ENCODE results near the gene SLC6A1.

SLC6A1 gene

DNA sequence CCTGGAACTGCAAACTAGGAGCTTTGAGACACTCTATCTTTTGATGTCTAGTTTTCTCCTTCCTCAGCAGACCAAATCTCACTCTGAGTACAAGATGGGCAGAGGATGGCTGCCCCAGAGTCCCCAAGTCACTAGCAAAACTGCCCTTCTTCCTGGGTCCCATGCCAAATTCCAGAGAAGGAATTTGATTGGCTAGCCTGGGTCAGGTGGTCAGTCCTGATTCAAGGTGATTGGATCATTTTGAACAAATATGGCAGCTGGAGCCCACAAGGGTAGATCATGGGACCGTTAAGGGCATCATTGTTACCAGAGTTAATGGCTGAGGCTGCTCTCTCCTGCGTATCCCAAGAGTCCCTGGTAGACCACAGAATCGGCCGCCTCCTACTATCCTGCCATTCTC, 21.7 kb downstream of the SLC6A1 start:
- H3K9ac ChIP-seq (ENCODE audit: low read length in 5 of 5) = no peak overlapping the region
- H3K4me1 ChIP-seq (ENCODE audit: control insufficient read depth in 5 of 5, insufficient read depth in 5 of 5, low read length in 5 of 5) = no peaks in the 10 kb centered on the region
- H3K27me3 ChIP-seq (ENCODE audit: control insufficient read depth in 5 of 5, insufficient read depth in 4 of 5, low read length in 5 of 5) = peaks cover 0 to 12% (median 7%) of the 10 kb centered on the region in 5 donors
- no peaks in the 10 kb centered on the region for H3K9me3 ChIP-seq (ENCODE audit: control insufficient read depth in 5 of 5, low read length in 5 of 5)
- H3K4me3 ChIP-seq (ENCODE audit: low read depth in 1 of 5, low read length in 5 of 5) = no peak overlapping the region
- H3K27ac ChIP-seq (ENCODE audit: low read depth, low read length) = no peak overlapping the region
- H3K36me3 ChIP-seq (ENCODE audit: control insufficient read depth in 5 of 5, insufficient read depth in 5 of 5, low read length in 5 of 5) = no peaks in the 10 kb centered on the region

DNA sequence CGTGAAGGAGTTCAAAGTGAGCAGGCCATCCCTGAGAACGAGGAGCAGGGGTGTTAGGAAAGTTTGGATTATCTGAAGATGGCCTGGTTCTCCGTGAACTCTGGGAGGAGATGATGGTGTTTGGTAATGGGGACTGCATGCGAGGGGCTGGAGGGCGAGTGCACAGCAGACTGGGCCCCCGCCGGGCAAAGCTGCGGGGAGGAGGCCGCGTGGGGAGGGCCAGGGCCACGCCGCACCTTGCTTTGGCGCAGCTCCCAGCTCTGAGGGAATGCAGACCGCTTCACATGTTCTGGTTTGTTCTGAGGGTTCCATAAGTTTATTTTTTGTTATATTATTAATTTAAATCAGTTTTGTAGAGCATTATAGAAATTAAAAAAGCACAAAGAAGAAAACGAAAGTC, 22.2 kb downstream of the SLC6A1 start:
- H3K36me3 ChIP-seq (ENCODE audit: control insufficient read depth in 5 of 5, insufficient read depth in 5 of 5, low read length in 5 of 5) = no peaks in the 10 kb centered on the region
- peaks cover 0 to 12% (median 7%) of the 10 kb centered on the region in 5 donors for H3K27me3 ChIP-seq (ENCODE audit: control insufficient read depth in 5 of 5, insufficient read depth in 4 of 5, low read length in 5 of 5)
- no peaks in the 10 kb centered on the region for H3K9me3 ChIP-seq (ENCODE audit: control insufficient read depth in 5 of 5, low read length in 5 of 5)
- no peaks in the 10 kb centered on the region for H3K4me1 ChIP-seq (ENCODE audit: control insufficient read depth in 5 of 5, insufficient read depth in 5 of 5, low read length in 5 of 5)
- no peak overlapping the region for H3K27ac ChIP-seq (ENCODE audit: low read depth, low read length)
- H3K4me3 ChIP-seq (ENCODE audit: low read depth in 1 of 5, low read length in 5 of 5) = no peak overlapping the region
- no peak overlapping the region for H3K9ac ChIP-seq (ENCODE audit: low read length in 5 of 5)

DNA sequence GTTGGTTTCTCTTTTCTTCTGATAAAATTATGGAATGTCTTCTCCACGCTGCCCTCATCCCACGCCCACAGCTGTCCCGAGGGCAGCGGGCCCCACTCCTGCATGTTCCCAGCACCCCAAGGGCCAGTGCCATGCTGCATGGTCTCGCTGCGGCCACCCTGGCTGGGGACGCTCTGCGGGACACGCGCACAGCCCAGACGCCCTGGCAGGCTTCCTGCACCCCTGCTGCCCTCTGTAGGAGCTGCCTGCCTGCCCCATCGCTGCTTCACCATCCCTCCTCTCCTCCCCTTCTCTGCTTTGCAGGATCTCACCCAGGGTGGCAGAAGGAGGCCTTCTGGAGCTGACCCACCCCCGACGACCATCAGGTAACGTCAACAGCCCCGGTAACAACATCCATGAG, 22.8 kb downstream of the SLC6A1 start:
- H3K36me3 ChIP-seq (ENCODE audit: control insufficient read depth in 5 of 5, insufficient read depth in 5 of 5, low read length in 5 of 5) = no peaks in the 10 kb centered on the region
- no peaks in the 10 kb centered on the region for H3K4me1 ChIP-seq (ENCODE audit: control insufficient read depth in 5 of 5, insufficient read depth in 5 of 5, low read length in 5 of 5)
- peaks cover 0 to 13% (median 10%) of the 10 kb centered on the region in 5 donors for H3K27me3 ChIP-seq (ENCODE audit: control insufficient read depth in 5 of 5, insufficient read depth in 4 of 5, low read length in 5 of 5)
- no peak overlapping the region for H3K27ac ChIP-seq (ENCODE audit: low read depth, low read length)
- H3K9me3 ChIP-seq (ENCODE audit: control insufficient read depth in 5 of 5, low read length in 5 of 5) = no peaks in the 10 kb centered on the region
- no peak overlapping the region for H3K9ac ChIP-seq (ENCODE audit: low read length in 5 of 5)
- H3K4me3 ChIP-seq (ENCODE audit: low read depth in 1 of 5, low read length in 5 of 5) = no peak overlapping the region

DNA sequence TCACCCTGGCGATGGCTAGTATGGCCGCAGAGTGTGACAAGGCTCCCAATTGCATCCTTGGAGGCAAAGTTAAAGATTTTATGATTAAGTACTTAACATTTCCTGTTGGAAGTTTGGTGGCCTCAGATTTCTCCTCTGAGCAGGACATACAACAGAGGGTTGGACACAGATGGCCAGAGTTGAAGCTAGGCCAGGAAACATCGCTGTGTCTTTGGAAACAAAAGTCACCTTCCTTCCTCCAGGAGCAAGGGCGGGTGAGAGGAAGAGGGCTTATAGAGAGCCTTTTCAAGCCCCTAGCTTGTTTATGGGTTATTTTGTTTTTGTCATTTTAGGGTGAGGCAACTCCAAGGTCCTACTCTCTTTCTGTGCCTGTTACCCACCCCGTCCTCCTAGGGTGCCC, 24.2 kb downstream of the SLC6A1 start:
- Histone ChIP-seq H3K27me3 (ENCODE audit: control insufficient read depth in 5 of 5, insufficient read depth in 4 of 5, low read length in 5 of 5) (peaks cover 0 to 14% (median 10%) of the 10 kb centered on the region in 5 donors), H3K9me3 (ENCODE audit: control insufficient read depth in 5 of 5, low read length in 5 of 5) (no peaks in the 10 kb centered on the region), H3K9ac (ENCODE audit: low read length in 5 of 5) (no peak overlapping the region), H3K4me3 (ENCODE audit: low read depth in 1 of 5, low read length in 5 of 5) (no peak overlapping the region), H3K4me1 (ENCODE audit: control insufficient read depth in 5 of 5, insufficient read depth in 5 of 5, low read length in 5 of 5) (no peaks in the 10 kb centered on the region), H3K36me3 (ENCODE audit: control insufficient read depth in 5 of 5, insufficient read depth in 5 of 5, low read length in 5 of 5) (no peaks in the 10 kb centered on the region), H3K27ac (ENCODE audit: low read depth, low read length) (no peak overlapping the region)

DNA sequence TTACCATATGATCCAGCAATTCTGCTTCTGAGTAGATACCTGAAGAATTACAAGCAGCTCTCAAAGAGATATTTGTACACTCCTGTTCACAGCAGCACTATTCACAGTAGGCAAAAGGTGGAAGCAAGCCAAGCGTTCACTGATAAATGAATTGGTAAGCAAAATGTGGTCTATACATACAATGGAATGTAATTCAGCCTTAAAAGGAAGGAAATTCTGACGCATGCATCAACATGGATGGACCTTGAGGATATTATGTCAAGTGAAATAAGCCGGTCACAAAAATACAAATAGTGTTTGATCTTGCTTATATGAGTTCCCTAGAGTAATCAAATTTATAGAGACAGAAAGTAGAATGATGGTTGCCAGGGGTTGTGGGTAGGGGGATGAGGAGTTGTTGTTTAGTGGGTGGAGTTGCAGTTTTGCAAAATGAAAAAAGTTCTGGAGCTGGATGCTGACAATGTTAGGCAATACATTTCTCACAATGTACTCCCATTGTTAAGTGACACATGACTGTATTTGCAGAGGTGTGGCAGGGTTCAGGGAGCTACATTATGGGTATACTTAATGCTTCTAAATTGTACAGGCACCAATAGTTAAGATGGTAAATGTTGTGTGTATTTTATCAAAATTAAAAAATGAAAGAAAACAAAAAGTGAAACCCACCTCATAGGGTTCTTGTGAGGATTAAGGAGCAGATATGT, 26.7 kb downstream of the SLC6A1 start:
- Histone ChIP-seq H3K27me3 (ENCODE audit: control insufficient read depth in 5 of 5, insufficient read depth in 4 of 5, low read length in 5 of 5) (peaks cover 0 to 16% (median 12%) of the 10 kb centered on the region in 5 donors), H3K36me3 (ENCODE audit: control insufficient read depth in 5 of 5, insufficient read depth in 5 of 5, low read length in 5 of 5) (no peaks in the 10 kb centered on the region), H3K9me3 (ENCODE audit: control insufficient read depth in 5 of 5, low read length in 5 of 5) (no peaks in the 10 kb centered on the region), H3K4me3 (ENCODE audit: low read depth in 1 of 5, low read length in 5 of 5) (no peak overlapping the region), H3K4me1 (ENCODE audit: control insufficient read depth in 5 of 5, insufficient read depth in 5 of 5, low read length in 5 of 5) (no peaks in the 10 kb centered on the region), H3K9ac (ENCODE audit: low read length in 5 of 5) (no peak overlapping the region), H3K27ac (ENCODE audit: low read depth, low read length) (no peak overlapping the region)

DNA sequence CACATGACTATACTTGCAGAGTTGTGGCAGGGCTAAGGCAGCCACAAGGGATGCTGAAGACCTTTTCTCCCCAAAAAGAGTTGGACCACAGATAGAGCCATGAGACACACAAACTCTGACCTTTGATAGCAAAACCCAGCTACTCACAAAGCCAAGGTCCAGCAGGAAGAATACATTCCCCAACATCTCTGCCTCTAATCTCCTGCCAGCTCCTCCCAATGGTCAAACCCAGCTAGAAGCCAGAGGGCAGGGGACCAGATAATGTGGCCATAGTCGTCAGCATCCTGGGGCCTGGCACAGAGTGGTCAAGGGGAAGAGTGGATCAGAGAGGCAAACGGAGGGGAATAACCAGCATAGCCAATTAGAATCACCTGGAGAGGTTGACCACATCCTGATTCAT, 28.2 kb downstream of the SLC6A1 start:
- no peaks in the 10 kb centered on the region for H3K36me3 ChIP-seq (ENCODE audit: control insufficient read depth in 5 of 5, insufficient read depth in 5 of 5, low read length in 5 of 5)
- no peaks in the 10 kb centered on the region for H3K9me3 ChIP-seq (ENCODE audit: control insufficient read depth in 5 of 5, low read length in 5 of 5)
- peaks cover 0 to 11% (median 7%) of the 10 kb centered on the region in 5 donors for H3K27me3 ChIP-seq (ENCODE audit: control insufficient read depth in 5 of 5, insufficient read depth in 4 of 5, low read length in 5 of 5)
- H3K4me3 ChIP-seq (ENCODE audit: low read depth in 1 of 5, low read length in 5 of 5) = no peak overlapping the region
- H3K27ac ChIP-seq (ENCODE audit: low read depth, low read length) = no peak overlapping the region
- no peak overlapping the region for H3K9ac ChIP-seq (ENCODE audit: low read length in 5 of 5)
- H3K4me1 ChIP-seq (ENCODE audit: control insufficient read depth in 5 of 5, insufficient read depth in 5 of 5, low read length in 5 of 5) = no peaks in the 10 kb centered on the region

DNA sequence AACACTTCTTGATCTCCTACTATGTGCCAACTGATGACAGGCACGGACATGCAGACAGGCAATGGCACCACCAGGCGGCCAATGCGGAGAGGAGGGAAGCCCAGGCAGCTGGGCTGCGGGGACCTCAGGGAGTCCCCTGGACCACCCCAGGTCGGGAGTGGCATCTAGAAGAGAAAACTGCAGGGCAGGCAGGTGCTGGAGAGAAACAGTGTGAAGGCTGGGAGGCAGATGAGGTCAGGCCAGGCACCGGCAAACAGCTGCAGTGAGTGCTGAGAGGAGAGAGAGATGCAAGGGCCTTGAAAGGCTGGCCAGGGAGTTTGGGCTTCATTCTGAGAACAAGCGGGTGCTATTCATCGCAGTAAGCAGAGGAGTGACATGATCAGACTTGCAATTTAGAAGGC, 29.1 kb downstream of the SLC6A1 start:
- H3K4me3 ChIP-seq (ENCODE audit: low read depth in 1 of 5, low read length in 5 of 5) = no peak overlapping the region
- no peak overlapping the region for H3K27ac ChIP-seq (ENCODE audit: low read depth, low read length)
- no peaks in the 10 kb centered on the region for H3K36me3 ChIP-seq (ENCODE audit: control insufficient read depth in 5 of 5, insufficient read depth in 5 of 5, low read length in 5 of 5)
- peaks cover 0 to 5% (median 4%) of the 10 kb centered on the region in 5 donors for H3K9me3 ChIP-seq (ENCODE audit: control insufficient read depth in 5 of 5, low read length in 5 of 5)
- H3K9ac ChIP-seq (ENCODE audit: low read length in 5 of 5) = no peak overlapping the region
- peaks cover 0 to 18% (median 7%) of the 10 kb centered on the region in 5 donors for H3K27me3 ChIP-seq (ENCODE audit: control insufficient read depth in 5 of 5, insufficient read depth in 4 of 5, low read length in 5 of 5)
- no peaks in the 10 kb centered on the region for H3K4me1 ChIP-seq (ENCODE audit: control insufficient read depth in 5 of 5, insufficient read depth in 5 of 5, low read length in 5 of 5)

DNA sequence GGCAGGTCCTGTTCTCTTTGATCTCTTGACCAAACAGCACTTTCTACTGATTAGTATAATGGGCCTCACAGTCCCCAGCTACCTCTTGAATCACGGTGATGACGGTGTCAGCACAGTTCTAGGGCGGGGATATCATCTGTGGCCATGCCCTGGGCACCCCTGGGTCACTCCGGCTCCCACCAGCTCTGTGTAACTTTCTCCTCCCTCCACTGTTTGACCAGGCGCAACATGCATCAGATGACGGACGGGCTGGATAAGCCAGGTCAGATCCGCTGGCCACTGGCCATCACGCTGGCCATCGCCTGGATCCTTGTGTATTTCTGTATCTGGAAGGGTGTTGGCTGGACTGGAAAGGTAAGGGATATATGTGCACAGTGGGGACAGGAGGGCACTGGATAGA, 29.6 kb downstream of the SLC6A1 start:
- no peaks in the 10 kb centered on the region for H3K4me1 ChIP-seq (ENCODE audit: control insufficient read depth in 5 of 5, insufficient read depth in 5 of 5, low read length in 5 of 5)
- H3K9ac ChIP-seq (ENCODE audit: low read length in 5 of 5) = no peak overlapping the region
- no peak overlapping the region for H3K4me3 ChIP-seq (ENCODE audit: low read depth in 1 of 5, low read length in 5 of 5)
- H3K27ac ChIP-seq (ENCODE audit: low read depth, low read length) = no peak overlapping the region
- peaks cover 0 to 5% (median 4%) of the 10 kb centered on the region in 5 donors for H3K9me3 ChIP-seq (ENCODE audit: control insufficient read depth in 5 of 5, low read length in 5 of 5)
- no peaks in the 10 kb centered on the region for H3K36me3 ChIP-seq (ENCODE audit: control insufficient read depth in 5 of 5, insufficient read depth in 5 of 5, low read length in 5 of 5)
- H3K27me3 ChIP-seq (ENCODE audit: control insufficient read depth in 5 of 5, insufficient read depth in 4 of 5, low read length in 5 of 5) = peaks cover 0 to 18% (median 5%) of the 10 kb centered on the region in 5 donors

DNA sequence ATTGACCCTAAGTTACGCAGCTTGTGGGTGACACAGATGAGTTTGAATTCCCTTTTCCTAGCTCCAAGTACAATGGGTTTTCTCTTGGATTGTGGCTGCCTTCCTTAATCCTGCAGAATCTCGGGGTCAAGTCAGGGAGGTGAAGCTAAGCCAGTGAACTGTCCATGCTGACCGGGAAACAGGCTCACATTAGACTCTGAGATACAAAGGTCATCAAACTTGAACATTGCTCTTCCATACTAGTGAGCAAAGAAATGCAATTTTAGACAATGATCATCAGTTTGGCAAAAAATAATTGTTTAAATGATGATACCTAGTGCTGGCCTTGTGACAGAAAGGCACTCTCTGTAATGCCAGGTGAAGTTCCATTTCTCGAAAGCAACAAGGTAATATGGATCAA, 31.6 kb downstream of the SLC6A1 start:
- no peak overlapping the region for H3K27ac ChIP-seq (ENCODE audit: low read depth, low read length)
- no peak overlapping the region for H3K9ac ChIP-seq (ENCODE audit: low read length in 5 of 5)
- H3K36me3 ChIP-seq (ENCODE audit: control insufficient read depth in 5 of 5, insufficient read depth in 5 of 5, low read length in 5 of 5) = no peaks in the 10 kb centered on the region

DNA sequence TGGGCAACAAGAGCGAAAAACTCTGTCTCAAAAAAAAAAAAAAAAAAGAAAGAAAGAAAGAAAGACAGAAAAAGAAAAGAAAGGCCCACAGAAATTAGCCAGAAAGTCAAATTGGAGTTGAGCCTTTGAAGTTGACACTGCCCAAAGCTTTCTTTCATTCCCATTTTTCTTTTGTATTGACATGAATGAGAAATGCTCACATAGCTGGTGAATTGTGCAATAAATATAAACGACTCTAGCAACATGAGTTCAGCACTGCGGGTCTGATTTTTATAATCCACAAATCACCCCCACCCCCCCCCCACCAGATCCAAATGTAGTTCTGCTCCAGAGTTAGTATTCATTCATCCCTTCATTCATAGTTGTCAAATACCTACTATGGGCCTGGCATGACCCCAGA, 37.4 kb downstream of the SLC6A1 start:
- Histone ChIP-seq H3K27me3 (ENCODE audit: control insufficient read depth in 5 of 5, insufficient read depth in 4 of 5, low read length in 5 of 5) (peaks cover 0 to 14% (median 4%) of the 10 kb centered on the region in 5 donors), H3K4me1 (ENCODE audit: control insufficient read depth in 5 of 5, insufficient read depth in 5 of 5, low read length in 5 of 5) (no peaks in the 10 kb centered on the region), H3K4me3 (ENCODE audit: low read depth in 1 of 5, low read length in 5 of 5) (no peak overlapping the region), H3K9me3 (ENCODE audit: control insufficient read depth in 5 of 5, low read length in 5 of 5) (peaks cover 0 to 8% (median 4%) of the 10 kb centered on the region in 5 donors), H3K9ac (ENCODE audit: low read length in 5 of 5) (no peak overlapping the region), H3K36me3 (ENCODE audit: control insufficient read depth in 5 of 5, insufficient read depth in 5 of 5, low read length in 5 of 5) (no peaks in the 10 kb centered on the region), H3K27ac (ENCODE audit: low read depth, low read length) (no peak overlapping the region)

More for the DNA sequence above, 31.6 kb downstream of the SLC6A1 start:
- Histone ChIP-seq H3K9me3 (ENCODE audit: control insufficient read depth in 5 of 5, low read length in 5 of 5) (peaks cover 0 to 8% (median 4%) of the 10 kb centered on the region in 5 donors), H3K27me3 (ENCODE audit: control insufficient read depth in 5 of 5, insufficient read depth in 4 of 5, low read length in 5 of 5) (peaks cover 0 to 13% (median 7%) of the 10 kb centered on the region in 5 donors), H3K4me1 (ENCODE audit: control insufficient read depth in 5 of 5, insufficient read depth in 5 of 5, low read length in 5 of 5) (no peaks in the 10 kb centered on the region), H3K4me3 (ENCODE audit: low read depth in 1 of 5, low read length in 5 of 5) (no peak overlapping the region)

Data from subcutaneous abdominal adipose tissue (tissue), 5 donors.